Measurements from ENCODE around the gene PID1.

The PID1 gene

GRCh38 chr2:229118336-229118735 lies 152.8 kb downstream of the PID1 start:
- DNase-seq (ENCODE audit: low read depth in 3 of 3): no peak

GRCh38 chr2:229111744-229112143 lies 159.3 kb downstream of the PID1 start:
- no peak for DNase-seq (ENCODE audit: low read depth in 3 of 3)

GRCh38 chr2:229109195-229109594 lies 161.9 kb downstream of the PID1 start:
- no peak for DNase-seq (ENCODE audit: low read depth in 3 of 3)

GRCh38 chr2:229107601-229108000 lies 163.5 kb downstream of the PID1 start:
- no peak for DNase-seq (ENCODE audit: low read depth in 3 of 3)

- DNase-seq (ENCODE audit: low read depth in 3 of 3): no peak
These were observed 166.1 kb downstream of the PID1 start for GRCh38 chr2:229104974-229105387.

GRCh38 chr2:229104025-229104424 lies 167.1 kb downstream of the PID1 start:
- DNase-seq (ENCODE audit: low read depth in 3 of 3): no peak

GRCh38 chr2:229101314-229101713 lies 169.8 kb downstream of the PID1 start:
- DNase-seq (ENCODE audit: low read depth in 3 of 3): no peak

- no peak for DNase-seq (ENCODE audit: low read depth in 3 of 3)
These were observed 171.9 kb downstream of the PID1 start for GRCh38 chr2:229099231-229099630.

GRCh38 chr2:229098801-229099200 lies 172.3 kb downstream of the PID1 start:
- no peak for DNase-seq (ENCODE audit: low read depth in 3 of 3)

GRCh38 chr2:229096409-229097066 lies 174.5 kb downstream of the PID1 start:
- no peak for DNase-seq (ENCODE audit: low read depth in 3 of 3)

GRCh38 chr2:229095472-229095871 lies 175.6 kb downstream of the PID1 start:
- no peak for DNase-seq (ENCODE audit: low read depth in 3 of 3)

GRCh38 chr2:229090225-229090624 lies 180.9 kb downstream of the PID1 start:
- DNase-seq (ENCODE audit: low read depth in 3 of 3): no peak

- no peak for DNase-seq (ENCODE audit: low read depth in 3 of 3)
These were observed 181.3 kb downstream of the PID1 start for GRCh38 chr2:229089776-229090175.

- no peak for DNase-seq (ENCODE audit: low read depth in 3 of 3)
These were observed 182.0 kb downstream of the PID1 start for GRCh38 chr2:229088966-229089700.

- DNase-seq (ENCODE audit: low read depth in 3 of 3): no peak
These were observed 182.6 kb downstream of the PID1 start for GRCh38 chr2:229088517-229088913.

- no peak for DNase-seq (ENCODE audit: low read depth in 3 of 3)
These were observed 183.1 kb downstream of the PID1 start for GRCh38 chr2:229087843-229088516.

GRCh38 chr2:229087267-229087666 lies 183.8 kb downstream of the PID1 start:
- DNase-seq (ENCODE audit: low read depth in 3 of 3): no peak

GRCh38 chr2:229085439-229085838 lies 185.6 kb downstream of the PID1 start:
- DNase-seq (ENCODE audit: low read depth in 3 of 3): no peak

GRCh38 chr2:229084447-229084846 lies 186.6 kb downstream of the PID1 start:
- DNase-seq (ENCODE audit: low read depth in 3 of 3): no peak

- DNase-seq (ENCODE audit: low read depth in 3 of 3): no peak
These were observed 187.3 kb downstream of the PID1 start for GRCh38 chr2:229083606-229084340.

- DNase-seq (ENCODE audit: low read depth in 3 of 3): no peak
These were observed 189.7 kb downstream of the PID1 start for GRCh38 chr2:229081411-229081810.

GRCh38 chr2:229080172-229080571 lies 190.9 kb downstream of the PID1 start:
- DNase-seq (ENCODE audit: low read depth in 3 of 3): no peak

Measured in stimulated activated CD4-positive, alpha-beta T cell treated with anti-CD3 and anti-CD28 coated beads, TNF-alpha, amount 100 ng/mL, for 4 hours (primary cell).